HG02981 (cell line): ENCODE data around the gene SEC22A.
A peak's percentile ranks its signal among the peaks of the same experiment; 100 is the strongest.

ENCODE experiments used
- ATAC-seq: cut with Tn5 transposase; IDR thresholded peaks from one replicate; pipeline ENCODE4 v1.9.1; 2021; ENCODE audit warnings: mild to moderate bottlenecking, moderate library complexity; ENCODE audit not compliant: unreplicated experiment

Gene SEC22A, protein sequence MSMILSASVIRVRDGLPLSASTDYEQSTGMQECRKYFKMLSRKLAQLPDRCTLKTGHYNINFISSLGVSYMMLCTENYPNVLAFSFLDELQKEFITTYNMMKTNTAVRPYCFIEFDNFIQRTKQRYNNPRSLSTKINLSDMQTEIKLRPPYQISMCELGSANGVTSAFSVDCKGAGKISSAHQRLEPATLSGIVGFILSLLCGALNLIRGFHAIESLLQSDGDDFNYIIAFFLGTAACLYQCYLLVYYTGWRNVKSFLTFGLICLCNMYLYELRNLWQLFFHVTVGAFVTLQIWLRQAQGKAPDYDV

DNA sequence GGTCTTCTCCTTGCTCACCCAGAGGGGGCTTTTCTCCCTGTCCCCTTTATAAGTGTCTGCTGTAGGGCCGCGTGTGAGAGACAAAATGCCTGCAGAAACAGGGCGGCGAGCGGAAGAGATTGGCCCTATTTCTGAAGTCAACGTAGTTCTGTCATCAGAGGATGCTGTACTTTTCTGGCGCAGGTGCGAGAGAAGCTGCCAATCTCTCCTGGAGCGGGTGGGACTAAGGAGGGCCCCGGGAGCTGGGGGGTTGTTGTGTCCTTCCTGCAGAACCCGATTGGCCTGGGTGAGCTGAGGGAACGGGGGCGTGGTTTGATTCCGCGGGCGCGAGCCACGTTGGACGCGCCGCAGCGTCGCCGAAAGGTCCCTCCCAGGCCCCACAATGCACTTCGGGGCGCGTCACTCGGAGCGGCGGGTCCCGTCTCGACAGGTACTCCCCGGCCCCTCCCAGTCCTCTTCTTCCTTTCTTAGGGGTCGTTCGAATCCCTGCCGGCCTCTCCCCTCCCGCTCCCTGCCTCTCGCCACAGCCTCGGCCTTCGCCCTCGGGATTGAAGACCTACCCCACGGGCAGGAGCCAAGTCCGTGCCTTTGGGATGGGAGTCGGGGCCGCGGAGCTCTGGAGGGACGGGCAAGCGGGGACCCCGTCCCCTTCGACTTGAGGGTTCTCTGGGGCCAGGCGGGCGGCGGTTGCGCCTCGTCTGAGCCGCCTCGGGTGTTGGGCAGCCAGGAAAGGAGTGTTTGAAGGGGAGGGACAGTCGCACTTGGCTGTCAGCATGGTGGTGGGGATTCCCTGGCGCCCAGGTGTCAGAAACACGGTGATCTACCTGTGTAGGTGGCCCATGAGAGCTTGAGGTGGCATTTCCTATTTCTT, at the start of gene SEC22A:
Gene SEC22A, plus strand, starts transcription at position 387 of the 871 bp plus-strand sequence. CDS start 7,275 bp downstream, outside the sequence.
- ATAC-seq = peak; percentile 97

GRCh38 chr3:123152687-123153086, 49.1 kb upstream of the SEC22A start:
- no peak for ATAC-seq

- ATAC-seq = no peak
These were observed 48.4 kb upstream of the SEC22A start for GRCh38 chr3:123153125-123154019.

GRCh38 chr3:123154020-123154985, 47.4 kb upstream of the SEC22A start:
- no peak for ATAC-seq

- ATAC-seq = no peak
These were observed 46.2 kb upstream of the SEC22A start for GRCh38 chr3:123155471-123156011.

GRCh38 chr3:123156276-123156995, 45.3 kb upstream of the SEC22A start:
- ATAC-seq = no peak

DNA sequence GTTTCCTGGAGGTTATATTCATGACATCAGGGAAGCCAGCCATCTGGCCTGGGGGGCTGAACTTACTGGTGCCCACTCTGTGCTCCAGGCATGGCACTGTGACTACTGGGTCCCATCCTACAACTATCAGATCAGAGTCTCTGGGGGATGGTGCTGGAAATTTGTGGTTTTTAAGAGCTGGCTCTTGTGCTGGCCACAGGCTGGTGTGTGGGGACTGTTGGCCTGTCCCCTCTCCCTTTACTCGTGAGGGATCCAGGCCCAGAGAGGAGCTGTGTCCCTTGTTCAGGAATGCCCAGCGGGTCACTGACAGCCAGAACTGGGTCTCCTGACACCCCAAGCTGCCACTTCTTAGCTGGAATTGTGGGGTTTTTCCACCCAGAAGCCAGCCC, 44.5 kb upstream of the SEC22A start:
- no peak for ATAC-seq

DNA sequence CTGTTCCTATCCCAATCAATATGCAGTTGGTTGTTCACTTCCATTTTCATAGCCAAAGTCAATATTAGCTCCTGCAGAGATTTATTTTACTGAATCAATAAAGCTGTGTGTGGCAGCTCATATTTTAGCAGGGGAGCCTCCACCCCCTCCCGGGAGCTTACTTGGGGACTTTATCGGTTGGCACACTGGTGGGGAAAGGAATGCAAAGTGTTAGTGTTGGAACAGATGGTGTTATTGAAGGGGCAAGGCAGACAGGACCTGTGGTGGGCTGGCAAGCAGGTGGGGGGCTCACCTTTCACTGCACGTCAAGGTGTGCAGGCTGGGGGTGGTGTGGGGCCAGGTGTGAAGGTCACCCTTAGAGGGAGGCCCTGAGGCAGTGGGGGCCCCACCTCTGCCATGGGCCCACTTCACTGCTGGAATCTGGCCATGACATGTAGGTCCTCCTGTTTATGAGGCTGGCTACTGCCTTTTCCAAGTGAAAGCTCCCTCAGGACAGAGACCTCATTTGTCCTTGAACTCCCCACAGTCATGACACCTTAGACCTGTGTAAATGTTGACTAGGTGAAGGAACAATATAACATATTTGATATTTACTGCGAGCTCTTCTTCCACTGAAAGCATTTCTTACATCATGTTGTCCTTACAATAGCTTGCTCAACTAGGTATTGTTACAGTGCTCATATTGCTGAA, 44.0 kb upstream of the SEC22A start:
- ATAC-seq = no peak

DNA sequence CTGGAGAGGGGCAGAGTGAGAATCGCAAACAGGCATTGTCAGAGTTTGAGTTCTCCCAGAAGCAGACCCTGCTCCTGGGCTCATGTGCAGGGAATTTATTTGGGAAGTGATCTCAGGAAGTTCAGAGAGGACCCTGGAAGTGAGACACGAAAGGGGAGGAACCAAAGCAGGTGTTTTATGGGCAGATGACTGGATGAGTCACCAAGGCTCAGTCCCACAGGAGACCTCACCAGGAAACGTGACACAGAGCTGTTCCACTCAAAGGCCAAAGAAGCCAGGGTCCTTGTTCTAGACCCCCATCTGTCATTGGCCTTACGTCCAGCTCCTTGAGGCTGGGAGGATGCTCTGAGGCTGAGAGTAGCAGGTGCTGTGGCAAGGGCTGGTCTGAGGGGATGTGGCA, 43.4 kb upstream of the SEC22A start:
- ATAC-seq = no peak

GRCh38 chr3:123158899-123159390, 42.8 kb upstream of the SEC22A start:
- ATAC-seq = no peak

GRCh38 chr3:123159926-123160635, 41.7 kb upstream of the SEC22A start:
- ATAC-seq = no peak

GRCh38 chr3:123161167-123161566, 40.6 kb upstream of the SEC22A start:
- no peak for ATAC-seq

GRCh38 chr3:123163141-123163540, 38.6 kb upstream of the SEC22A start:
- ATAC-seq = no peak

DNA sequence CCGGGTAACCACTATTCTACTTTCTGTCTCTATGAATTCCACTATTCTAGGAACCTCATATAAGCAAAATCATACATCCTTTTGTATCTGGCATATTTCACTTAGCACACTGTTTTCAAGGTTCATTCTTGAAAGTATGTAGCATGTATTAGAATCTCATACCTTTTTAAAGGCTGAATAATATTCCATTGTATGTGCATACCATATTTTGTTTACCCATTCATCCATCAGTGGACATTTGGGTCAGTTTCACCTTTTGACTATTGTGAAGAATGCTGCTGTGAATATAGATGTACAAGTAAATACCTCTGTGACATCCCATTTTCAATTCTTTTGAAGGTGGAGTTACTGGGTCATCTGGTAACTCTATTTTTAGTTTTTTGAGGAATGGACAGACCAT, 36.6 kb upstream of the SEC22A start:
- ATAC-seq = no peak

GRCh38 chr3:123167686-123168085, 34.1 kb upstream of the SEC22A start:
- no peak for ATAC-seq

GRCh38 chr3:123168122-123168521, 33.6 kb upstream of the SEC22A start:
- ATAC-seq = no peak

- ATAC-seq = no peak
These were observed 33.1 kb upstream of the SEC22A start for GRCh38 chr3:123168605-123169004.

DNA sequence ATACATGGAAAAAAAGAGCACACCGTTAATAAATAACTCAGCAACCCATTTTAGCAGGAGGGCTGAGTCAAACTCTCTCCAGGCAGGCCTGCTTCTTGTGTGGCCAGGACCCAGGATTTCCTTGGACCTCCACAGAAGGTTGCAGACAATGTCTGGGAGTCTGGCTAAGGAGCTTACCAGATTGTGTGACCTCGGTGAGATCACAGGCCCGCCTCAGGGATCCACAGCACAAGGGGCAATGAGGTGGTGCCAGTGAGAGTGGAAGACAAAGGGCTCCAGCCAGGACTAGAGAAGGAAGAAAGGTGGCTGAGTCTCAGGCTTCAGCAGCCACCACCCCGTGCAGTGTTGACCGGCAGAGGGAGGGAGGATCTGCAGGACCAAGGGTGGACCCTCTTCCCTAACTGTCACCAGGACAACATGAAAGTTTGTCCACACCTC, 32.2 kb upstream of the SEC22A start:
- no peak for ATAC-seq
